ENCODE results near the gene CKAP4.

DNA sequence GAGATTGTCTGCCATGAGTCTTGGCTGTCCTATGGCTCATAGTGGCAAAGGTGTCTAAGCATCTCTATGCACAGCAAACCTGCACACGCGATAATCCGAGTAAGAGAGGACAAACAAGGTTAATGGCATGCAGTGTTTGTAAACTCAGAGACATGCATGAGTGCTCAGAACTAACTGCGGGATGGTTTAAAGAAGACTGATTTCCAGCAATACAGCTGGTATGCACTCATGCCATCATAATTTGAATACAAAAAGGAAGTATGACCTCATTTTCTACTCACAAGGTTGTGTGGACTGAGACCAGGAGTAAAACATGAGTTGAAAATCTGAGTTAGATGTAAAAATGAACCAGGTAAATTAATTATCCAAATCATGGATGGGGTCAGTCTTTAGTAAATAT is 38.2 kb upstream of the CKAP4 start:
- TF ChIP-seq, protein P1, sequence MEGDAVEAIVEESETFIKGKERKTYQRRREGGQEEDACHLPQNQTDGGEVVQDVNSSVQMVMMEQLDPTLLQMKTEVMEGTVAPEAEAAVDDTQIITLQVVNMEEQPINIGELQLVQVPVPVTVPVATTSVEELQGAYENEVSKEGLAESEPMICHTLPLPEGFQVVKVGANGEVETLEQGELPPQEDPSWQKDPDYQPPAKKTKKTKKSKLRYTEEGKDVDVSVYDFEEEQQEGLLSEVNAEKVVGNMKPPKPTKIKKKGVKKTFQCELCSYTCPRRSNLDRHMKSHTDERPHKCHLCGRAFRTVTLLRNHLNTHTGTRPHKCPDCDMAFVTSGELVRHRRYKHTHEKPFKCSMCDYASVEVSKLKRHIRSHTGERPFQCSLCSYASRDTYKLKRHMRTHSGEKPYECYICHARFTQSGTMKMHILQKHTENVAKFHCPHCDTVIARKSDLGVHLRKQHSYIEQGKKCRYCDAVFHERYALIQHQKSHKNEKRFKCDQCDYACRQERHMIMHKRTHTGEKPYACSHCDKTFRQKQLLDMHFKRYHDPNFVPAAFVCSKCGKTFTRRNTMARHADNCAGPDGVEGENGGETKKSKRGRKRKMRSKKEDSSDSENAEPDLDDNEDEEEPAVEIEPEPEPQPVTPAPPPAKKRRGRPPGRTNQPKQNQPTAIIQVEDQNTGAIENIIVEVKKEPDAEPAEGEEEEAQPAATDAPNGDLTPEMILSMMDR (IDR thresholded peaks at IDR 0.05 in 2 of 3, conservative IDR thresholded peaks at IDR 0.05 in 1 of 3; ENCODE audit: control insufficient read depth in 2 of 3, extremely low read depth in 1 of 3, insufficient read depth in 1 of 3, low read depth in 3 of 3, low read length in 3 of 3): no peak
- TF ChIP-seq POLR2A (IDR thresholded peaks at IDR 0.05; ENCODE audit: low read depth, low read length) (no peak), YY1 (IDR thresholded peaks at IDR 0.05; ENCODE audit: low read depth, low read length) (no peak), CBFB (IDR thresholded peaks at IDR 0.05; ENCODE audit: low read depth) (no peak), ETV6 (conservative IDR thresholded peaks at IDR 0.05 in 1 of 2, IDR thresholded peaks at IDR 0.05 in 1 of 2; ENCODE audit: borderline replicate concordance in 1 of 2, low read depth in 1 of 2) (no peak)
